Left lung (tissue), 10 donors: ENCODE results near the gene PRIMA1. TPM values are rescaled to one million over a fixed set of nuclear protein-coding genes. Genes with fewer than 3 reads are reported as not detected.

ENCODE experiments used
- ATAC-seq: fragments of 200-7000 bp; cut with Tn5 transposase; one replicate; pipeline ENCODE4 v1.9.1; 2020; ENCODE audit warnings: moderate library complexity
- DNase-seq, 4 donors: peaks; one replicate each; pipeline ENCODE4 v3.0.0-alpha.2; 2013 to 2020
- H3K27ac ChIP-seq, 2 donors: fragments of 200-600 bp; sonication (generic) in 1 of 2; one replicate each; pipeline versions ENCODE4 v1.5.0 to v1.8.0; 2020 to 2021
- H3K27me3 ChIP-seq, 2 donors: fragments of 200-600 bp; sonication (generic) in 1 of 2; one replicate each; pipeline versions ENCODE4 v1.5.0 to v1.8.0; 2020 to 2021
- H3K36me3 ChIP-seq, 2 donors: fragments of 200-600 bp; sonication (generic) in 1 of 2; one replicate each; pipeline versions ENCODE4 v1.5.0 to v1.8.0; 2020 to 2021
- H3K4me1 ChIP-seq, 2 donors: fragments of 200-600 bp; one replicate each; pipeline ENCODE4 v1.8.0; 2021
- H3K4me3 ChIP-seq, 2 donors: fragments of 200-600 bp; sonication (generic) in 1 of 2; one replicate each; pipeline versions ENCODE4 v1.5.0 to v1.8.0; 2020 to 2021; ENCODE audit warnings: mild to moderate bottlenecking in 1 of 2
- H3K9me3 ChIP-seq, 2 donors: fragments of 200-600 bp; sonication (generic) in 1 of 2; one replicate each; pipeline versions ENCODE4 v1.5.0 to v1.8.0; 2020 to 2021
- CTCF ChIP-seq, 2 donors: fragments of 200-600 bp; sonication (generic) in 1 of 2; IDR thresholded peaks; one replicate each; pipeline versions ENCODE4 v1.5.0 to v1.8.0; 2021; ENCODE audit warnings: antibody characterized with exemption in 2 of 2
- intact Hi-C, 2 donors: fragments of 100-400 bp; cut with DNase I; formaldehyde crosslinking; loops; one replicate each; pipeline versions ENCODE4 v1.11.2 to v1.14.2; 2022
- polyA plus RNA-seq, 6 donors: library from polyadenylated mRNA; unstranded; fragments of 120-200 nt; gene quantifications; one replicate each; pipeline ENCODE4 v1.2.1, GENCODE V29; 2013; ENCODE audit not compliant: insufficient read length in 6 of 6
- total RNA-seq, 2 donors: library from RNA; stranded (reverse); fragmentation: NEBNext Ultra II Directional; extraction: Animal tissue kit (Norgen Biotek cat#: 25700); gene quantifications; one replicate each; pipeline ENCODE4 v1.2.1, GENCODE V29; 2021
- donor health status: DM: no; HTN: yes; CAD: no.
- donor health status: DM: no; HTN: no; CAD: no.

PRIMA1 gene
- total and polyA plus RNA-seq, 8 donors, result 0.15 to 1.3 (median 0.77) TPM

DNA sequence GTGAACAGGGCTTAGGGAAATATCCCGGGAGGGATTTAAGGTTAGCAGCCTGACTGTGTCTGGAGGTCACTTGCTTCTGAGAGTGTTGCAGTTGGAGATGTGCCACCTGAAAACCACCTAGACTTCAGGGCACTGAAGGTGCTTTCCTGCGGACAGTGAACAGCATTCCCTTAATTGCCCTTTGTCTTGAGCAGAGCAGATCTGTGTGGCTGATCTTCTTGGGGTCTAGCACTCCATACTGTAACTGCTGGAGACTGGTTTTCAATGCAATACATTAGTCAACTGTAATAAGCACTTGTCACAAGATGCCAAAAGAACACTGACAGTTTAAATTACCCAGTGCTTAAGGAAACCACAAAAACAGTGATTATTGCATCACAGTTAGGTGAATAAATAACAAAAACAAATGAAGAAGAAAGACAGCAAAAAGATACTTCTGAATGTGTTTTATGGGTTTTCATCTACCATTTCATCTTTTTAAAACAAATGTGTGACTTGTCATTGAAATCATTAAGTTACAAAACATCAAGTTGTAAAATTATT lies 111.8 kb downstream of the PRIMA1 start:
- Histone ChIP-seq H3K36me3 (no peaks in the 10 kb centered on the region), H3K9me3 (no peaks in the 10 kb centered on the region), H3K27ac (no peak overlapping the region), H3K27me3 (no peaks in the 10 kb centered on the region), H3K4me1 (no peaks in the 10 kb centered on the region), H3K4me3 (no peak overlapping the region)
- DNase-seq (no peak), ATAC-seq (no peak)
- TF ChIP-seq CTCF (IDR thresholded peaks at IDR 0.05), result no peak
- intact Hi-C loops, result no loop called here

DNA sequence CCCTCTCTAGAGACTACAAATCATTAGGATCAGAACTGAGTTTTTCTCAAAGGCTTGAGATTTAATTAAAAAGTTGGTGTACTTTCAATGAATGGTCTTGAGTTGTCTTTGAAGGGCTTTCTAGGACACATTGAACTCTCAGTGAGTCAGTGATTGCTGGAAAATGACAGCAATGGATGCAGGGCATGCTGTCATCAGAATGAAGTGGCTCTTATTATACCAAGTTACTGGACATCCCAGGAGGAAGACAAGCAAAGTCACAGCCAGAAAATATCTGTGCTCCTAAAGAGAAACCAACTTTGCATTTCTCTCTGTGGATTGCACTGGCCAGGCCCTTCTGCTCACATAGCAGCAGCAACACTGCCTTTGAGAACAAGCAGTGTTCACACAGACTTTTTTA lies 112.6 kb downstream of the PRIMA1 start:
- DNase-seq, result no peak
- no peak overlapping the region for H3K27ac ChIP-seq
- ATAC-seq, result no peak
- H3K4me3 ChIP-seq, result no peak overlapping the region
- no peaks in the 10 kb centered on the region for H3K27me3 ChIP-seq
- no peak for TF ChIP-seq CTCF (IDR thresholded peaks at IDR 0.05)
- H3K4me1 ChIP-seq, result no peaks in the 10 kb centered on the region
- H3K36me3 ChIP-seq, result no peaks in the 10 kb centered on the region
- intact Hi-C loops, result no loop called here
- H3K9me3 ChIP-seq, result no peaks in the 10 kb centered on the region

DNA sequence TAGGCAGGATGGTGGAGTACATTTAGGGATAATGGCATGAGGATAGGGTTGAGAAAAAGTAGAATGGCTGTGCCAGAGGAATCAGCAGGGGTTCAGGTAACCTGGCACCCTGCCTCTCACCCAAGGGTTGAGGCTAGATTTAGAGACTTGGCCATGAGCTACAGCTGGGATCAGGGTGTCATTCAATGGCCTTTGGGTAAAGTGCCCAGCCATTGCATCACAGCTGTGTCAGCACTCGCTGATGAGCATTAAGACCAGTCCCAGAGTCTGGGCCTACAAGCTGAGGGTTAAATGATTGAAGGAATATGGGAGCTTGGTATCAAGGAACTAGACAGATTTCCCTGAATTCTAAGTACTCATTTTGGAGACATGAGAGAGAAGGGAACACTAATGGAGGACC lies 113.9 kb downstream of the PRIMA1 start:
- intact Hi-C loops, result no loop called here
- Histone ChIP-seq H3K27me3 (no peaks in the 10 kb centered on the region), H3K9me3 (no peaks in the 10 kb centered on the region), H3K27ac (no peak overlapping the region), H3K4me3 (no peak overlapping the region), H3K4me1 (no peaks in the 10 kb centered on the region), H3K36me3 (no peaks in the 10 kb centered on the region)
- no peak for TF ChIP-seq CTCF (IDR thresholded peaks at IDR 0.05)
- DNase-seq (no peak), ATAC-seq (no peak)

DNA sequence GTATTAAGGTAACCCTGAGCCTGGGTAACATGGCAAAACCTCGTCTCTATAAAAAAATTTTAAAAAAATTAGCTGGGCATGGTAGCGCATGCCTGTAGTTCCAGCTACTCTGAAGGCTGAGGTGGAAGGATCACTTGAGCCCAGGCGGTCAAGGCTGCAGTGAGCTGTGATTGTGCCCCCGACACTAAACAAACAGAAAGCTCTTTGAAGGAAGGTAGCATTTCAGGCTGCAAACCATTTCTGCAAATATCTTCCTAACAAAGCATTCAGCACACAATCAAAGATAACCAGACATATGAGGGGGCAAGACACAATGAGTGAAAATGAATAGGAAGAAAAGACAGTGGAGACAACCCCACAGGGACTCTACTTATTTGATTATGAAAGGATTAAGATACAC lies 118.7 kb downstream of the PRIMA1 start:
- H3K4me1 ChIP-seq, result no peaks in the 10 kb centered on the region
- H3K4me3 ChIP-seq, result no peak overlapping the region
- no peak for DNase-seq
- no peaks in the 10 kb centered on the region for H3K27me3 ChIP-seq
- intact Hi-C loops, result no loop called here
- no peak for ATAC-seq
- no peaks in the 10 kb centered on the region for H3K36me3 ChIP-seq
- H3K9me3 ChIP-seq, result peaks cover 0 to 21% of the 10 kb centered on the region in 2 donors
- H3K27ac ChIP-seq, result no peak overlapping the region
- TF ChIP-seq CTCF (IDR thresholded peaks at IDR 0.05), result no peak

Other genes starting within 250 kb of the PRIMA1 start
- gene FAM181A, start 138.9 kb upstream of the PRIMA1 start, total RNA-seq, result 1 to 10 TPM in 1 of 2 donors, not detected in 1; 1.1 TPM
- under 1 TPM in 5 of 6 donors, not detected in 1; 0.10 to 0.47 (median 0.26) TPM for gene FAM181A, start 138.9 kb upstream of the PRIMA1 start, polyA plus RNA-seq
- gene ASB2, start 188.1 kb upstream of the PRIMA1 start, total RNA-seq, result 1 to 10 TPM; 1.4 to 3.2 TPM
- 1 to 10 TPM in 5 of 6 donors, under 1 TPM in 1; 0.81 to 2.5 (median 1.6) TPM for gene ASB2, start 188.1 kb upstream of the PRIMA1 start, polyA plus RNA-seq
- not detected for gene CCDC197, start 208.8 kb upstream of the PRIMA1 start, total RNA-seq
- gene CCDC197, start 208.8 kb upstream of the PRIMA1 start, polyA plus RNA-seq, result not detected
- 1 to 10 TPM; 1.2 to 1.5 TPM for gene OTUB2, start 237.9 kb upstream of the PRIMA1 start, total RNA-seq
- gene OTUB2, start 237.9 kb upstream of the PRIMA1 start, polyA plus RNA-seq, result 1 to 10 TPM; 3.6 to 5.4 (median 4.0) TPM